ENCODE measurements around the gene ZNF385C.

GRCh38 chr17:42077755-42078154 lies 20.5 kb downstream of the ZNF385C start:
- TF ChIP-seq, protein P1, sequence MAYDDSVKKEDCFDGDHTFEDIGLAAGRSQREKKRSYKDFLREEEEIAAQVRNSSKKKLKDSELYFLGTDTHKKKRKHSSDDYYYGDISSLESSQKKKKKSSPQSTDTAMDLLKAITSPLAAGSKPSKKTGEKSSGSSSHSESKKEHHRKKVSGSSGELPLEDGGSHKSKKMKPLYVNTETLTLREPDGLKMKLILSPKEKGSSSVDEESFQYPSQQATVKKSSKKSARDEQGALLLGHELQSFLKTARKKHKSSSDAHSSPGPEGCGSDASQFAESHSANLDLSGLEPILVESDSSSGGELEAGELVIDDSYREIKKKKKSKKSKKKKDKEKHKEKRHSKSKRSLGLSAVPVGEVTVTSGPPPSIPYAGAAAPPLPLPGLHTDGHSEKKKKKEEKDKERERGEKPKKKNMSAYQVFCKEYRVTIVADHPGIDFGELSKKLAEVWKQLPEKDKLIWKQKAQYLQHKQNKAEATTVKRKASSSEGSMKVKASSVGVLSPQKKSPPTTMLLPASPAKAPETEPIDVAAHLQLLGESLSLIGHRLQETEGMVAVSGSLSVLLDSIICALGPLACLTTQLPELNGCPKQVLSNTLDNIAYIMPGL (CRISPR knock-in tag; IDR thresholded peaks at IDR 0.05) = no peak
- TF ChIP-seq TEAD4 (CRISPR knock-in tag; IDR thresholded peaks at IDR 0.05) (no peak), MAX (CRISPR knock-in tag; IDR thresholded peaks at IDR 0.05) (no peak), CTCF (IDR thresholded peaks at IDR 0.05) (no peak), NR2C2 (CRISPR knock-in tag; IDR thresholded peaks at IDR 0.05) (no peak)
- TF ChIP-seq, protein P2, sequence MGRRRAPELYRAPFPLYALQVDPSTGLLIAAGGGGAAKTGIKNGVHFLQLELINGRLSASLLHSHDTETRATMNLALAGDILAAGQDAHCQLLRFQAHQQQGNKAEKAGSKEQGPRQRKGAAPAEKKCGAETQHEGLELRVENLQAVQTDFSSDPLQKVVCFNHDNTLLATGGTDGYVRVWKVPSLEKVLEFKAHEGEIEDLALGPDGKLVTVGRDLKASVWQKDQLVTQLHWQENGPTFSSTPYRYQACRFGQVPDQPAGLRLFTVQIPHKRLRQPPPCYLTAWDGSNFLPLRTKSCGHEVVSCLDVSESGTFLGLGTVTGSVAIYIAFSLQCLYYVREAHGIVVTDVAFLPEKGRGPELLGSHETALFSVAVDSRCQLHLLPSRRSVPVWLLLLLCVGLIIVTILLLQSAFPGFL (CRISPR knock-in tag; IDR thresholded peaks at IDR 0.05; ENCODE audit: borderline replicate concordance) = no peak
